CD4-positive, alpha-beta T cell treated with Interferon gamma for 1 hour (primary cell): ENCODE measurements around the gene ARMC3.
A peak's percentile ranks its signal among the peaks of the same experiment; 100 is the strongest.
"Not testable (repeated sequence)": the region's sequence is repeated elsewhere in the genome, so short reads cannot be mapped to it uniquely, and the experiment has no call there.

Source experiments
- DNase-seq: peaks from one replicate; pipeline ENCODE4 v3.0.0-alpha.2; 2020

Gene ARMC3, protein sequence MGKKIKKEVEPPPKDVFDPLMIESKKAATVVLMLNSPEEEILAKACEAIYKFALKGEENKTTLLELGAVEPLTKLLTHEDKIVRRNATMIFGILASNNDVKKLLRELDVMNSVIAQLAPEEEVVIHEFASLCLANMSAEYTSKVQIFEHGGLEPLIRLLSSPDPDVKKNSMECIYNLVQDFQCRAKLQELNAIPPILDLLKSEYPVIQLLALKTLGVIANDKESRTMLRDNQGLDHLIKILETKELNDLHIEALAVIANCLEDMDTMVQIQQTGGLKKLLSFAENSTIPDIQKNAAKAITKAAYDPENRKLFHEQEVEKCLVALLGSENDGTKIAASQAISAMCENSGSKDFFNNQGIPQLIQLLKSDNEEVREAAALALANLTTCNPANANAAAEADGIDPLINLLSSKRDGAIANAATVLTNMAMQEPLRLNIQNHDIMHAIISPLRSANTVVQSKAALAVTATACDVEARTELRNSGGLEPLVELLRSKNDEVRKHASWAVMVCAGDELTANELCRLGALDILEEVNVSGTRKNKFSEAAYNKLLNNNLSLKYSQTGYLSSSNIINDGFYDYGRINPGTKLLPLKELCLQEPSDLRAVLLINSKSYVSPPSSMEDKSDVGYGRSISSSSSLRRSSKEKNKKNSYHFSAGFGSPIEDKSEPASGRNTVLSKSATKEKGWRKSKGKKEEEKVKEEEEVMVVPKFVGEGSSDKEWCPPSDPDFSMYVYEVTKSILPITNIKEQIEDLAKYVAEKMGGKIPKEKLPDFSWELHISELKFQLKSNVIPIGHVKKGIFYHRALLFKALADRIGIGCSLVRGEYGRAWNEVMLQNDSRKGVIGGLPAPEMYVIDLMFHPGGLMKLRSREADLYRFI

DNA sequence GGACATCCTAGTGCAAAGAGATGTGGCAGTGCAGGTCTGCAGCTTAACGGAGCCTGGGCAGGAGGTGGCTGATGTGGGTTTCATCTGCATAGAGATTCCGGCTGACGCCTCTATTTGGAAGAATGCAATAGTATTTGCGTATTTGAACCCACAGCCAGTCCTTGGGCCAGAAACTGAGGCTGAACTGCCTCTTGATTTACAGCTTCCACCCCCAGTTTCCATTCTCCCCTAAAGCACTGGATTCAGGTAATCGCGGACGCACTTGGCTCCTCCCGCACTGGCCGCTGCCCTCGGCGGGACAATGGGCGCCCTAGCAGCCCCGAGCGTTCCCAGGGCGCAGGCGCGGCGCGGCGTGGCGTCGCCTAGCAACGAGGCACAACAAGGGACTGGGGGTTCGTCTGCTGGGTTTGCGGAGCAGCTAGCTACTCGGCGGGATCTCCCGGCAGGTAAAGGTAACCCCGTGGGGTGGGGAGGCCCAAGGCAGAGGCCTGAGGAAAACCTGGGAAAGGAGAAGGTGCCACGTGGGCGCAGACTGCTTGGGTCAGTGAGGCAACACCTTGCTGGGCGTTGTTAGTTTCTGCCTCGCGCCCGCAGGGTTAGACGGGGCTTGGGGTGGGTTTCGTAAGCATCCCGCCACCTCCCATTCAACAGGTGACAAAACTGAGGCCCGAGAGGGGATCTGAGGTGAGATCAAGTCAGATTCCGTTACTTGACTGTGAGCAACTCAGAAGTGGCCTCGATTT, at the start of gene ARMC3:
TSS of gene ARMC3 (plus strand) at position 393 of the 743 bp plus-strand sequence. CDS start 3,944 bp downstream, outside the sequence.
- DNase-seq: peak; percentile 80

- DNase-seq: no peak
Observed at GRCh38 chr10:22891797-22892196, 36.1 kb upstream of the ARMC3 start.

DNA sequence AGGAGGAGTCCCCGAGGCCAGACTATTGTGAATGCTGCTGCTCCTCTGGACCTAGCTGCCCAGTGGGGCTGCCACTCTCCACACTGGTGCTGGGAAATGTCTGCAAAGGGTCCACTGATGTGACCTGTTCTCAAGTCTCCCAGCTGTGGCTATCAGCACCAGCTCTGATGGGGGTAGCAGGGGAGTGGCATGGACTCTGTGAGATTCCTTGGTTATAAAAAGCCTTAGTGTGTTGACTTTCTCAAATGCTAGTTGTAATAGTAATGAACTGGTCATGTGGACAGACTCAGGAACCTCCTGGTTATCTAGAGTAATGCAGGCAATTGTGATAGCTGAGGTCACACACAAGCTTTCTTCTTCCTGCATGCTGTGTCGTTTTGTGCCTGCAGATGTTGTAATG, 34.1 kb upstream of the ARMC3 start:
- DNase-seq: no peak

GRCh38 chr10:22894714-22895113, 33.1 kb upstream of the ARMC3 start:
- DNase-seq: no peak

GRCh38 chr10:22895252-22895651, 32.6 kb upstream of the ARMC3 start:
- no peak for DNase-seq

GRCh38 chr10:22897371-22897770, 30.5 kb upstream of the ARMC3 start:
- DNase-seq: no peak

GRCh38 chr10:22899307-22899706, 28.5 kb upstream of the ARMC3 start:
- no peak for DNase-seq

- no peak for DNase-seq
Observed at GRCh38 chr10:22899775-22900174, 28.1 kb upstream of the ARMC3 start.

GRCh38 chr10:22900841-22901601, 26.8 kb upstream of the ARMC3 start:
- no peak for DNase-seq

DNA sequence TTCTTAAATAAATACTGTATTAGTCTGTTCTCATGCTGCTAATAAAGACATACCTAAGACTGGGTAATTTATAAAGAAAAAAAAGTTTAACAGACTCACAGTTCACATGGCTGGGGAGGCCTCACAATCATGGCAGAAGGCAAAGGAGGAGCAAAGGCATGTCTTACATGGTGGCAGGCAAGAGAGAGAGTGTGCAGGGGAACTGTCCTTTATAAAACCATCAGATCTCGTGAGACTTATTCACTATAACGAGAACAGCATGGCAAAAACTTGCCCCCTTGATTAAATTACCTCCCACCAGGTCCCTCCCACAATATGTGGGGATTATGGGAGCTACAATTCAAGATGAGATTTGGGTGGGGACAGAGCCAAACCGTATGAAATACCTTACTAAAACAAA, 25.7 kb upstream of the ARMC3 start:
- not testable (repeated sequence) for DNase-seq

DNA sequence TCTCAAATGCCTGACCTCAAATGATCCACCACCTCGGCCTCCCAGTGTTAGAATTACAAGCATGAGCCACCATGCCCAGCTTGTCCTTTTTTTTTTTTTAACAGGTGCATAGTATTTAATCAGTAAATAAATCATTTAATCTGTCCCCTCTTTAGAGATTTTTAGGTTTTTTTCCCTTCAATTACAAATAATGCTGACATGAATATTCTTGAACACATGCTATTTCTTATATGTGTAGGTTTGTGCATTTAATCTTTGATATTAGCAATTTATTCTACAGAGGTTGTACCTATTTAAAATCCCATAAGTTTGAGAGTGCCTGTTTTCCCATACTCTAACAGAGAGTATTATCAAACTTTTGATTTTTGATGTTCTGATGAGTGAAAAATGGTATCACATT, 24.2 kb upstream of the ARMC3 start:
- no peak for DNase-seq

GRCh38 chr10:22906767-22907166, 21.1 kb upstream of the ARMC3 start:
- DNase-seq: no peak

- no peak for DNase-seq
Observed at GRCh38 chr10:22908837-22909236, 19.0 kb upstream of the ARMC3 start.

- DNase-seq: not testable (repeated sequence)
Observed at GRCh38 chr10:22909673-22910072, 18.2 kb upstream of the ARMC3 start.

DNA sequence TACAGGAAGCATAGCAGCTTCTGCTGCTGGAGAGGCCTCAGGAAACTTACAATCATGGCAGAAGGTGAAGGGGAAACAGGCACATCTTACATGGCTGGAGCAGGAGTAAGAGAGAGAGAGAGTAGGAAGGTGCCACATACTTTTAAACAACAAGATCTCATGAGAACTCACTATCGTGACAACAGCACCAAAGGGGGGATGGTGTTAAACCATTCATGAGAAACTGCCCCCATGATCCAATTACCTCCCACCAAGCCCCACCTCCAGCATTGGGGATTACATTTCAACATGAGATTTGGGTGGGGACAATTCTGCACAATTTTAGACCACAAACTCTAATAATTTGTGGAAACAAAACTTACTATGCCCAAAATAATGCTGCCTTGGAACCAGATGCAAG, 16.8 kb upstream of the ARMC3 start:
- DNase-seq: no peak

DNA sequence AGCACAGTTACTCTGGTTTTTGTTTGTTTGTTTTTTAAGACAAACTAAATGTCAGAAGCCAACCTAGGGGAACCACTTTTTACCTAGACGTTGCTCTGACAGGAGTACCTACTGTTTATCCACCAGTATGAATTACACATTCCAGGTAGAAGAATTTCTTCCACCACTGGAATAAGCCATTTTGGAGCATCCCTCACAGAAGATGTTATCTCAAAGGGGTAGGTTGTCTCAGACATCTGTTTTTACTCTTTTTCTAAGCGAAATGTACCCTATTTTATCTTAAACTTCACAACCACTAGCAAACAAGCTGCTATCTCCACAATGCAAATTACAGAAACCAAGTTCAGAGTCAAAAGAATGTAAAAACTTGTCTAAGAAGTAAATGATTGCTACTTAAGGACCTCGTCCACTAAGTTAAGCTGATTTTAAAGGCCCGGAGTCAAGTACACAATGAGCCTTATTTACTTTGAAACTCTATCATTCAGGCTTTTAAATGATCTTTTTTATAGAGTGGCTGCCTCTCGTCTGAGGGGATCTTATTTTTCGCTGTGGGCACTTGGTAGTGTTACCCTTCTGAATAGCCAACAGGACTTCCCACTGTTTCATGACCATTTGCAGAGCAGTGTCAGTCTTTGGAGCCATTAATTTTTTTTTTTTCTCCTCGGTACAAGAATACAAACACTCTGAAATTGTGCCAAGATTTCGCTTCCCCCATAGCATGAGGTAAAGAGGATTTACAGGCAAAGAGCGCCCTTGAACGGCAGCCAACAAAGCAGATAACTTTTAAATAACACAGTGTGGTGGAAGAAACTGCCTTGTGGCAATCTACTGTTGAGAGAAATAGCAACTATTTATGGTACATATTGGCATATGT, 15.7 kb upstream of the ARMC3 start:
- no peak for DNase-seq

GRCh38 chr10:22912763-22913384, 15.0 kb upstream of the ARMC3 start:
- DNase-seq: no peak

GRCh38 chr10:22913474-22914092, 14.3 kb upstream of the ARMC3 start:
- no peak for DNase-seq

GRCh38 chr10:22915314-22915713, 12.5 kb upstream of the ARMC3 start:
- no peak for DNase-seq

DNA sequence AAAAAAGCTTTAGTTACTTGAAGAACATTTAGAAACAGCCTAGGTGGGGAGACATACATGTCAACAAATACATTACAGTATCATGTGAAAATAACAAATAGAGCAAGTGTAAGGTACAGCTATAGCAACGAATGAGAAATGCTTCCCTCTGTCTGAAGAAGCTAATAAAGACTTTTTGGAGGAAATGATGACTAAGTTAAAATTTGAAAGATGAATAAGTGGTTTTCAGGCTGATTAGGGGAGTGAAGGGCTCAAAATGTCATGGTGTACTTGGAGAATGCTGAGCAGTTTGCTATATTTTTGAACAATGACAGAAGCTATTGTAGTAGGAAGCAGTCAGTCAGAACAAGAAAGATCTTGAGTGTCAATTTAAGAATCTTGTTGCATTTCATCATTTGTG, 2.8 kb upstream of the ARMC3 start:
- DNase-seq: no peak

GRCh38 chr10:22927166-22927565, 687 bp upstream of the ARMC3 start:
- DNase-seq: no peak
